ENCODE results near the gene SPEM3. TPM values are rescaled to one million over a fixed set of nuclear protein-coding genes. Genes with fewer than 3 reads are reported as not detected.

The SPEM3 gene
- total RNA-seq, 1 donor from 2014 or later: not detected

DNA sequence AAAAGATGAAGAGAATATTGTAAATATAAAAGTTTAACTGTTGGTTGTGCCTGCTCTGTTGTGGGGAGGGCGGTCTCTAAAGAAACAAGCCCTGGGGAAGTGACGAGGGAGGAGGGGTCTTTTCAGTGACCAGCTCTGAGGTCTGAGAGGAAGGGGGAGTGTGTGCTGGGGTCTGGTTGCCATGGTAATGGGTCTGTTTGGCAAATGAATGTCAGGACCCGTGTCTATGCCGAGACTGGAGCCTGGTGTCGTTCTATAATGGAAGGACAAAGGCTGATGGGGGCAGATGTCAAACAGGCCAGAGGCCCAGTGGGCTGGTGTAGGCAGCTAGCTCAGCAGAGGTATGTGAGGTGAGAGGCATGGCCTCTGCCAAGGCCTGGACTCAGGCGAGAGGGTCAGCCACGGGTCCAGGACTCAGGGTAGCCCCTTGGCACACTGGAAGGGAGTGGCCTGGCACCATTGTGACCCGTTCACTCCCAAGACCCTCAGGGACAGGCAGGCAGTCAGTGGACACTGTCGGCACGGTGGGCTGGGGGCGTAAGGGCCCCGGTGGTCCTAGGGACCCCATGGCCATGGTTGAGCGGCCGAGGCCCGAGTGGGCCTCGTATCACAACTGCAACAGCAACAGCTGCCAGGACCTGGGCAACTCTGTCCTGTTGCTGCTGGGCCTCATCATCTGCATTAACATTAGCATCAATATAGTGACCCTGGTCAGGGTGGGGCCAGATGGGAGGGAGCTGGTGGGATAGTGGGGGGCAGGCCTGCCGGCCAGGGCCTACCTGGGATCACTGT is 8.6 kb upstream of the SPEM3 start, which contains the start of gene SPEM1:
TSS of gene SPEM1 (plus strand) at position 506 of the 792 bp plus-strand sequence. CDS start at position 567, 61 bp downstream.
- CTCF ChIA-PET: no interaction called here
- POLR2A ChIA-PET: interaction anchor here (0.9 kb wide), 1 partner anchor 16 kb away, joined by 4 read pairs; the partner anchor contains the start of gene TMEM256
- H3K9me3 Mint-ChIP-seq: no peaks in the 10 kb centered on the region

DNA sequence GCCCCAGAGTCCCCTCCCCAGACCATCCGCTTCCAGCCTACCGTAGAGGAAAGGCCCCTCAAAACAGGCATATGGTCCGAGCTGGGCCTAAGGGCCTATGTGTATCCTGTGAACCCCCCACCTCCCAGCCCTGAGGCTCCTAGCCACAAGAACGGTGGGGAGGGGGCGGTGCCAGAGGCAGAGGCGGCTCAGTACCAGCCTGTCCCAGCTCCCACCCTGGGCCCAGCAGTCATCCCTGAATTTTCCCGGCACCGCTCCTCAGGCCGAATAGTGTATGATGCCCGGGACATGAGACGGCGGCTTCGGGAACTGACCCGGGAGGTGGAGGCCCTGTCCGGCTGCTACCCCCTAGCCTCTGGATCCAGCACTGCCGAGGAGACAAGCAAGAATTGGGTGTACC is 7.5 kb upstream of the SPEM3 start:
- no peak for ATAC-seq (ENCODE audit: low read depth)
- TF ChIP-seq, protein P1, sequence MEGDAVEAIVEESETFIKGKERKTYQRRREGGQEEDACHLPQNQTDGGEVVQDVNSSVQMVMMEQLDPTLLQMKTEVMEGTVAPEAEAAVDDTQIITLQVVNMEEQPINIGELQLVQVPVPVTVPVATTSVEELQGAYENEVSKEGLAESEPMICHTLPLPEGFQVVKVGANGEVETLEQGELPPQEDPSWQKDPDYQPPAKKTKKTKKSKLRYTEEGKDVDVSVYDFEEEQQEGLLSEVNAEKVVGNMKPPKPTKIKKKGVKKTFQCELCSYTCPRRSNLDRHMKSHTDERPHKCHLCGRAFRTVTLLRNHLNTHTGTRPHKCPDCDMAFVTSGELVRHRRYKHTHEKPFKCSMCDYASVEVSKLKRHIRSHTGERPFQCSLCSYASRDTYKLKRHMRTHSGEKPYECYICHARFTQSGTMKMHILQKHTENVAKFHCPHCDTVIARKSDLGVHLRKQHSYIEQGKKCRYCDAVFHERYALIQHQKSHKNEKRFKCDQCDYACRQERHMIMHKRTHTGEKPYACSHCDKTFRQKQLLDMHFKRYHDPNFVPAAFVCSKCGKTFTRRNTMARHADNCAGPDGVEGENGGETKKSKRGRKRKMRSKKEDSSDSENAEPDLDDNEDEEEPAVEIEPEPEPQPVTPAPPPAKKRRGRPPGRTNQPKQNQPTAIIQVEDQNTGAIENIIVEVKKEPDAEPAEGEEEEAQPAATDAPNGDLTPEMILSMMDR (IDR thresholded peaks at IDR 0.05): no peak
- Mint-ChIP-seq H3K4me3 (no peak overlapping the region), H3K9me3 (no peaks in the 10 kb centered on the region), H3K27ac (no peak overlapping the region), H3K27me3 (peaks cover 7% of the 10 kb centered on the region), H3K4me1 (no peaks in the 10 kb centered on the region), H3K36me3 (ENCODE audit: low read depth) (no peaks in the 10 kb centered on the region)
- intact Hi-C loops (cut with micrococcal nuclease): no loop called here
- no peak for DNase-seq
- ChIA-PET CTCF (no interaction called here), POLR2A (interaction anchor here (0.9 kb wide), 1 partner anchor 17 kb away, joined by 4 read pairs; the partner anchor contains the start of gene TMEM256)

More for the DNA sequence above, 8.6 kb upstream of the SPEM3 start, which contains the start of gene SPEM1:
- Mint-ChIP-seq H3K36me3 (ENCODE audit: low read depth) (no peaks in the 10 kb centered on the region), H3K27ac (no peak within 1 kb of the TSS), H3K4me3 (no peak within 1 kb of the TSS), H3K4me1 (no peaks in the 10 kb centered on the region), H3K27me3 (peaks cover 6% of the 10 kb centered on the region)
- ATAC-seq (ENCODE audit: low read depth) (no peak), DNase-seq (no peak)
- TF ChIP-seq, protein P1 (IDR thresholded peaks at IDR 0.05): no peak
- intact Hi-C loops (cut with micrococcal nuclease): no loop called here

DNA sequence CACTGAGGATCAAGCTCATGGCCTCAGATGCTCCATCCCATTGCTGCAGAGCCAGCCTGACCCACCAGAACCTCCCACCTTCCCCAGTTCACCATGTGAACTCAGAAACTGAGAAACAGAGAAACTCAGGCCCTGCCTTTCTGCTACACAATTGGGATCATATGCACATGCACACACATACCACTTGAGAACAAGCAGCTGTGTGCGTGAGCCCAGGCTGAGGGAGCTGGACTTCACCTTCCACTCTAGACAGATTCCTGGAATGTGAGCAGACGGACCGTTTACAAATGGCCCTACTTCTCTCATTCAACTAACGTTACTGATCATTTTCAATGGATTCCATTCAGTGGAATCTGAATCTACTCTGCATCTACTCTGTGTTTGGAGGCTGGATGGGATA is 5.0 kb upstream of the SPEM3 start:
- Mint-ChIP-seq H3K4me3 (no peak overlapping the region), H3K27me3 (peaks cover 9% of the 10 kb centered on the region), H3K27ac (no peak overlapping the region), H3K9me3 (no peaks in the 10 kb centered on the region), H3K36me3 (ENCODE audit: low read depth) (no peaks in the 10 kb centered on the region), H3K4me1 (no peaks in the 10 kb centered on the region)
- TF ChIP-seq, protein P1 (IDR thresholded peaks at IDR 0.05): no peak
- DNase-seq (no peak), ATAC-seq (ENCODE audit: low read depth) (no peak)
- ChIA-PET POLR2A (interaction anchor here (0.5 to 1.4 kb wide), 3 partner anchors 17 to 262 kb away, joined by 3 to 5 read pairs (median 3); no protein-coding TSS in a partner anchor), CTCF (interaction anchor here (1.8 kb wide), 1 partner anchor 13 kb away, joined by 6 read pairs; no protein-coding TSS in a partner anchor)
- intact Hi-C loops (cut with micrococcal nuclease): no loop called here

DNA sequence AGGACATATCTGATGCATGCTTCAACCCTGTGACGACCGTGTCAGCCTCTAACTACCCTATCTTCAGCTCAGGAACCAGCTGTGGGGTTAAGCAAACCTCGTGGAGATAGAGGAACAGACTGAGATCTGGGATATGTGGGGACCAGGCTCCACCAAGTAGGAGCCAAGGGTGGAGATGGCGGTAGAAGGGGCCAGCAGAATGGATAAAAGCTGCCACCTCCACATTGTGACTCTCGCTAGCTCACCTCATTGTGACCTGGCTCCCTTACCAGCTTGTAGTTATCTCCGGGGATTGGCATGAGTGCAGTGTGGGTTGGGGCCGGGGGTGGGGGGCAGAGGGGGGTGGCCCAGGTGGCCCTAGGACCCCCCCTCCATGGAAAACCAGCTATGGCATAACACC is 3.3 kb upstream of the SPEM3 start, which contains the start of gene SPEM2:
TSS of gene SPEM2 (plus strand) at position 301 of the 400 bp plus-strand sequence. CDS start at position 374, 73 bp downstream.
- TF ChIP-seq, protein P1 (IDR thresholded peaks at IDR 0.05): no peak
- Mint-ChIP-seq H3K4me1 (no peaks in the 10 kb centered on the region), H3K27ac (no peak within 1 kb of the TSS), H3K4me3 (no peak within 1 kb of the TSS), H3K36me3 (ENCODE audit: low read depth) (no peaks in the 10 kb centered on the region), H3K27me3 (peaks cover 5% of the 10 kb centered on the region), H3K9me3 (no peaks in the 10 kb centered on the region)
- no peak for ATAC-seq (ENCODE audit: low read depth)
- CTCF ChIA-PET: no interaction called here
- DNase-seq: no peak
- POLR2A ChIA-PET: interaction anchor here (1.2 kb wide), 1 partner anchor 21 kb away, joined by 3 read pairs; the partner anchor contains the start of gene TMEM256
- intact Hi-C loops (cut with micrococcal nuclease): no loop called here

DNA sequence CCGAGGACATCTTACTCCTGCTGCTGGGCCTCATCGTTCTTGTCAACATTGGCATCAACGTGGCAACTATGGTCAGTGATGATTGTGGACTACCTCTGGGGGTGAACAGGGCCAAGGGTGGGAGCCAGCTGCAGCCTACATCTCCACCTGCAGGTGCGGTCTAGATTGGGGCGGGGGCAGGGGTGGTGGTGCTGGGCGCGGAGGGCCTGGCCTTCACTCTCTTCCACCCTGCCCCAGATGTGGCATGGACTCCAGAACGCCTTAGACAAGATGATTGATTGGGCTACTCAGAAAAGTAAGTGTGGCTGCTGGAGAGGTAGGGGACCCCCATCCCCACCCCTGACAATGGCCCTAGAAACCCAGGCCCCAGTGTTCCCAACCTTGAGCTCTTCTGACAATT is 2.9 kb upstream of the SPEM3 start:
- intact Hi-C loops (cut with micrococcal nuclease): no loop called here
- H3K9me3 Mint-ChIP-seq: no peaks in the 10 kb centered on the region
- TF ChIP-seq, protein P1 (IDR thresholded peaks at IDR 0.05): no peak
- no peak overlapping the region for H3K27ac Mint-ChIP-seq
- POLR2A ChIA-PET: interaction anchor here (1.2 kb wide), 1 partner anchor 22 kb away, joined by 3 read pairs; the partner anchor contains the start of gene TMEM256
- no peak overlapping the region for H3K4me3 Mint-ChIP-seq
- CTCF ChIA-PET: no interaction called here
- ATAC-seq (ENCODE audit: low read depth): no peak
- no peaks in the 10 kb centered on the region for H3K36me3 Mint-ChIP-seq (ENCODE audit: low read depth)
- peaks cover 5% of the 10 kb centered on the region for H3K27me3 Mint-ChIP-seq
- no peaks in the 10 kb centered on the region for H3K4me1 Mint-ChIP-seq
- DNase-seq: no peak

Measured in activated B cell treated with CpG ODN at 0.5 μM for 24 hours (primary cell).